Skeletal muscle satellite cell (primary cell): ENCODE measurements around the gene DGCR6L.
"Not testable (repeated sequence)": the region's sequence is repeated elsewhere in the genome, so short reads cannot be mapped to it uniquely, and the experiment has no call there.

ENCODE experiments used
- H3K27me3 ChIP-seq: 2 replicates; pipeline ENCODE4 v1.7.0; 2013; ENCODE audit warnings: low read length; ENCODE audit not compliant: control insufficient read depth, insufficient read depth
- H3K36me3 ChIP-seq: 2 replicates; pipeline ENCODE4 v1.7.0; 2013; ENCODE audit warnings: mild to moderate bottlenecking, control low read depth, low read length; ENCODE audit not compliant: insufficient read depth
- H3K4me1 ChIP-seq: 2 replicates; pipeline ENCODE4 v1.7.0; 2013; ENCODE audit warnings: low read length; ENCODE audit not compliant: control insufficient read depth, insufficient read depth
- H3K4me2 ChIP-seq: 2 replicates; pipeline ENCODE4 v1.7.0; 2013; ENCODE audit warnings: mild to moderate bottlenecking, low read length
- H3K4me3 ChIP-seq: 2 replicates; pipeline ENCODE4 v1.7.0; 2013; ENCODE audit warnings: low read length
- H3K9ac ChIP-seq: 2 replicates; pipeline ENCODE4 v1.7.0; 2013; ENCODE audit warnings: mild to moderate bottlenecking, low read depth, low read length, moderate library complexity
- H3K9me3 ChIP-seq: replicated peaks from 2 replicates; pipeline ENCODE4 v1.7.0; 2013; ENCODE audit warnings: mild to moderate bottlenecking, control low read depth, low read length

The DGCR6L gene

GRCh38 chr22:20275836-20276235, 44.0 kb downstream of the DGCR6L start:
- no peak overlapping the region for H3K9ac ChIP-seq
- no peaks in the 10 kb centered on the region for H3K9me3 ChIP-seq
- no peaks in the 10 kb centered on the region for H3K36me3 ChIP-seq
- no peaks in the 10 kb centered on the region for H3K4me1 ChIP-seq
- no peak overlapping the region for H3K4me3 ChIP-seq
- no peaks in the 10 kb centered on the region for H3K27me3 ChIP-seq
- no peak overlapping the region for H3K4me2 ChIP-seq

- not testable (repeated sequence) for H3K27me3 ChIP-seq, H3K36me3 ChIP-seq, H3K4me3 ChIP-seq, H3K9me3 ChIP-seq, H3K4me2 ChIP-seq, H3K4me1 ChIP-seq, H3K9ac ChIP-seq
Measured at GRCh38 chr22:20275325-20275724, 44.5 kb downstream of the DGCR6L start.

GRCh38 chr22:20274374-20274773, 45.5 kb downstream of the DGCR6L start:
- not testable (repeated sequence) for H3K9ac ChIP-seq, H3K36me3 ChIP-seq, H3K4me3 ChIP-seq, H3K4me2 ChIP-seq, H3K4me1 ChIP-seq, H3K9me3 ChIP-seq, H3K27me3 ChIP-seq

- no peaks in the 10 kb centered on the region for H3K36me3 ChIP-seq
- no peaks in the 10 kb centered on the region for H3K9me3 ChIP-seq
- H3K27me3 ChIP-seq, result no peaks in the 10 kb centered on the region
- H3K4me2 ChIP-seq, result no peak overlapping the region
- no peak overlapping the region for H3K4me3 ChIP-seq
- no peaks in the 10 kb centered on the region for H3K4me1 ChIP-seq
- H3K9ac ChIP-seq, result no peak overlapping the region
Measured at GRCh38 chr22:20273758-20274181, 46.1 kb downstream of the DGCR6L start.

- Histone ChIP-seq H3K36me3 (no peaks in the 10 kb centered on the region), H3K4me3 (no peak overlapping the region), H3K27me3 (peaks cover 3% of the 10 kb centered on the region), H3K4me2 (no peak overlapping the region), H3K4me1 (no peaks in the 10 kb centered on the region), H3K9ac (no peak overlapping the region), H3K9me3 (no peaks in the 10 kb centered on the region)
Measured at GRCh38 chr22:20272700-20273099, 47.2 kb downstream of the DGCR6L start.

GRCh38 chr22:20272174-20272573, 47.7 kb downstream of the DGCR6L start:
- Histone ChIP-seq H3K9me3 (no peaks in the 10 kb centered on the region), H3K27me3 (peaks cover 3% of the 10 kb centered on the region), H3K4me3 (no peak overlapping the region), H3K36me3 (no peaks in the 10 kb centered on the region), H3K9ac (no peak overlapping the region), H3K4me1 (no peaks in the 10 kb centered on the region), H3K4me2 (no peak overlapping the region)

- peaks cover 3% of the 10 kb centered on the region for H3K27me3 ChIP-seq
- no peak overlapping the region for H3K4me3 ChIP-seq
- H3K4me1 ChIP-seq, result no peaks in the 10 kb centered on the region
- no peaks in the 10 kb centered on the region for H3K36me3 ChIP-seq
- no peak overlapping the region for H3K9ac ChIP-seq
- no peaks in the 10 kb centered on the region for H3K9me3 ChIP-seq
- no peak overlapping the region for H3K4me2 ChIP-seq
Measured at GRCh38 chr22:20271114-20271994, 48.5 kb downstream of the DGCR6L start.

GRCh38 chr22:20270190-20271113, 49.4 kb downstream of the DGCR6L start:
- H3K4me1 ChIP-seq, H3K9ac ChIP-seq, H3K36me3 ChIP-seq, H3K9me3 ChIP-seq, H3K27me3 ChIP-seq, H3K4me2 ChIP-seq, H3K4me3 ChIP-seq: not testable (repeated sequence)

GRCh38 chr22:20269673-20270072, 50.2 kb downstream of the DGCR6L start:
- not testable (repeated sequence) for H3K9me3 ChIP-seq, H3K4me1 ChIP-seq, H3K4me2 ChIP-seq, H3K4me3 ChIP-seq, H3K36me3 ChIP-seq, H3K27me3 ChIP-seq, H3K9ac ChIP-seq

- not testable (repeated sequence) for H3K27me3 ChIP-seq, H3K4me2 ChIP-seq, H3K9ac ChIP-seq, H3K36me3 ChIP-seq, H3K4me3 ChIP-seq, H3K9me3 ChIP-seq, H3K4me1 ChIP-seq
Measured at GRCh38 chr22:20269201-20269600, 50.7 kb downstream of the DGCR6L start.

GRCh38 chr22:20268279-20269012, 51.4 kb downstream of the DGCR6L start, which contains the start of gene RTN4R:
Gene RTN4R, minus strand, starts transcription at chr22:20268318. Its CDS starts 226 bp downstream, at chr22:20268092.
- Histone ChIP-seq H3K4me2 (peak within 1 kb of the TSS; percentile 80), H3K4me1 (no peaks in the 10 kb centered on the region), H3K9me3 (no peaks in the 10 kb centered on the region), H3K9ac (no peak within 1 kb of the TSS), H3K36me3 (no peaks in the 10 kb centered on the region), H3K4me3 (peak within 1 kb of the TSS; percentile 57), H3K27me3 (peaks cover 3% of the 10 kb centered on the region)
